ENCODE data around the gene MSL1. TPM values are rescaled to one million over a fixed set of nuclear protein-coding genes. Genes with fewer than 3 reads are reported as not detected.
A peak's percentile ranks its signal among the peaks of the same experiment; 100 is the strongest.

Gene MSL1
- total RNA-seq, 2 experiments from 2014 or later = 95.4 to 97.1 TPM

DNA sequence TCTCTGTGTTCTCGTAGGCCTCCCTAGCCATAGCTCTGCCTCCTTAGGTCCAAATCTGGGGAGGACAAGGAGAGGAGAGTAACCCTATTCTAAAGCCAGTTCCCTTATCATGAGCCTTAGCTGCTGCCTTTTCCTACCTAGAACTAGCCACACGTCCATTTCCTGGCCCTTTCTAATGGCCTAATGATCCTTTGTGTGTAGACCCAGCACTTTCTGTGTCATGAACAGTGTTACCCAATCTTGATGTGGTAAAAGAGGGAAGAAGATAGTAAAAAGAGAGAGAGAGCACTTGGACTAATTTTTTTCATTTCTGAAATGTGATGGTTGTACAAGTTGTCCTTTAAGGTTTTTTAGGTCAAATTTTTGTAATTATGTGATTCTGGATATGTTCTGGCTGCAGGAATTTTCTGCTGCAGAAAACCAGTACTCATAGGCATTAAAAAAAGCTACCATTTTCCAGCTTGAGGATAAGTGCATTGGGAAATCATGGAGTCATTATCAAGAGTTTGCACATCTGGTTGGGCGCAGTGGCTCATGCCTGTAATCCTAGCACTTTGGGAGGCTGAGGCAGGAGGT is 36.8 kb downstream of the MSL1 start:
- H3K4me3 Mint-ChIP-seq = no peak overlapping the region
- H3K27ac Mint-ChIP-seq = no peak overlapping the region
- peaks cover 11% of the 10 kb centered on the region for H3K4me1 Mint-ChIP-seq
- ChIA-PET POLR2A (no interaction called here), CTCF (interaction anchor here (0.6 to 1.4 kb wide), 4 partner anchors 10 to 27 kb away, joined by 3 to 4 read pairs (median 3); no protein-coding TSS in a partner anchor)
- H3K27me3 Mint-ChIP-seq = no peaks in the 10 kb centered on the region
- no peaks in the 10 kb centered on the region for H3K9me3 Mint-ChIP-seq
- peaks cover 38% of the 10 kb centered on the region for H3K36me3 Mint-ChIP-seq (ENCODE audit: low read depth)
- DNase-seq = no peak

DNA sequence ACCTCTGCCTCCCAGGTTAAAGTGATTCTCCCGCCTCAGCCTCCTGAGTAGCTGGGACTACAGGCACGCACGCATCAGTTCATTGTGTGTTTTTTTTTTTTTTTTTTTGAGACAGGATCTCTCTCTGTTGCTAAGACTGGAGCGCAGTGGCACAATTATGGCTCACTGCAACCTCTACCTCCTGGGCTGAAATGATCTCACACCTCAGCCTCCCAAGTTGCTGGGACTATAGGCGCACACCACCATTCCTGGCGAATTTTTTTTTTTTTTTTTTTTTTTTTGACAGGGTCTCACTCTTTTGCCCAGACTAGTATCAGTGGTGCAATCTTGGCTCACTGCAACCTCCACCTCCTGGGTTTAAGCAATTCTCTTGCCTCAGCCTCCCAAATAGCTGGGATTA is 37.7 kb downstream of the MSL1 start:
- POLR2A ChIA-PET = no interaction called here
- H3K4me3 Mint-ChIP-seq = no peak overlapping the region
- peaks cover 10% of the 10 kb centered on the region for H3K4me1 Mint-ChIP-seq
- peaks cover 35% of the 10 kb centered on the region for H3K36me3 Mint-ChIP-seq (ENCODE audit: low read depth)
- no peak for DNase-seq
- no peaks in the 10 kb centered on the region for H3K9me3 Mint-ChIP-seq
- H3K27ac Mint-ChIP-seq = no peak overlapping the region
- no peaks in the 10 kb centered on the region for H3K27me3 Mint-ChIP-seq
- CTCF ChIA-PET = no interaction called here

- Mint-ChIP-seq H3K27ac (peak overlapping the region; percentile 57), H3K36me3 (ENCODE audit: low read depth) (peaks cover 60% of the 10 kb centered on the region), H3K4me1 (peaks cover 6% of the 10 kb centered on the region), H3K27me3 (no peaks in the 10 kb centered on the region), H3K9me3 (no peaks in the 10 kb centered on the region), H3K4me3 (no peak overlapping the region)
- no peak for DNase-seq
- ChIA-PET POLR2A (interaction anchor here (1.0 to 1.6 kb wide), 2 partner anchors 12 to 55 kb away, joined by 4 to 7 read pairs; no protein-coding TSS in a partner anchor), CTCF (interaction anchor here (0.8 to 3.8 kb wide), 15 partner anchors 8 to 146 kb away, joined by 3 to 28 read pairs (median 4); partner anchors contain the start of genes CASC3 and RAPGEFL1)
Observed at GRCh38 chr17:40167685-40168261, 46.0 kb downstream of the MSL1 start.

DNA sequence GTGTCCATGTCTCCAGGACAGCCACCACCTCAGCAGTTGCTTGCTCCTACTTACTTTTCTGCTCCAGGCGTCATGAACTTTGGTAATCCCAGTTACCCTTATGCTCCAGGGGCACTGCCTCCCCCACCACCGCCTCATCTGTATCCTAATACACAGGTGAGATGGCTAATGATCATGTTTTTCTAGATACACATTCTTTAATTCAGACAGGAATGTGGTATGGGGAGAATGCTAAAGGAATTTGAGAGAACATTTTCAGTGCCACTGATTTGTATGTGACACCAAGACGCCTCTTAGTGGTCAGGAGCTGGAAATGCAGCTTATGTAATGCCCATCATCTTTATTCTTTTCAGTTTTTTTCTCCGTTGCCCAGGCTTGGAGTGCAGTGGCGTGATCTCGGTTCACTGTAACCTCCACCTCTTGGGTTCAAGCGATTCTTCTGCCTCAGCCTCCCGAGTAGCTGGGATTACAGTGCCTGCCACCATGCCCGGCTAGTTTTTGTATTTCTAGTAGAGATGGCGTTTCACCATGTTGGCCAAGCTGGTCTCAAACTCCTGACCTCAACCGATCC is 46.6 kb downstream of the MSL1 start:
- Mint-ChIP-seq H3K4me3 (no peak overlapping the region), H3K27me3 (no peaks in the 10 kb centered on the region), H3K4me1 (peaks cover 6% of the 10 kb centered on the region), H3K27ac (peak overlapping the region; percentile 20), H3K9me3 (no peaks in the 10 kb centered on the region), H3K36me3 (ENCODE audit: low read depth) (peaks cover 60% of the 10 kb centered on the region)
- peak; percentile 53 for DNase-seq
- ChIA-PET CTCF (interaction anchor here (0.7 to 3.8 kb wide), 19 partner anchors 8 to 147 kb away, joined by 3 to 28 read pairs (median 4); partner anchors contain the start of genes CASC3, RAPGEFL1 and WIPF2), POLR2A (interaction anchor here (1.0 to 1.6 kb wide), 2 partner anchors 13 to 55 kb away, joined by 4 to 7 read pairs; no protein-coding TSS in a partner anchor)

GRCh38 chr17:40170325-40170724 is 48.6 kb downstream of the MSL1 start:
- Mint-ChIP-seq H3K9me3 (no peaks in the 10 kb centered on the region), H3K27me3 (no peaks in the 10 kb centered on the region), H3K27ac (no peak overlapping the region), H3K4me1 (peaks cover 6% of the 10 kb centered on the region), H3K36me3 (ENCODE audit: low read depth) (peaks cover 59% of the 10 kb centered on the region), H3K4me3 (no peak overlapping the region)
- ChIA-PET POLR2A (interaction anchor here (0.5 kb wide), 1 partner anchor 60 kb away, joined by 3 read pairs; no protein-coding TSS in a partner anchor), CTCF (interaction anchor here (0.6 to 1.4 kb wide), 5 partner anchors 9 to 157 kb away, joined by 3 to 4 read pairs (median 3); partner anchors contain the start of gene CASC3)
- no peak for DNase-seq

DNA sequence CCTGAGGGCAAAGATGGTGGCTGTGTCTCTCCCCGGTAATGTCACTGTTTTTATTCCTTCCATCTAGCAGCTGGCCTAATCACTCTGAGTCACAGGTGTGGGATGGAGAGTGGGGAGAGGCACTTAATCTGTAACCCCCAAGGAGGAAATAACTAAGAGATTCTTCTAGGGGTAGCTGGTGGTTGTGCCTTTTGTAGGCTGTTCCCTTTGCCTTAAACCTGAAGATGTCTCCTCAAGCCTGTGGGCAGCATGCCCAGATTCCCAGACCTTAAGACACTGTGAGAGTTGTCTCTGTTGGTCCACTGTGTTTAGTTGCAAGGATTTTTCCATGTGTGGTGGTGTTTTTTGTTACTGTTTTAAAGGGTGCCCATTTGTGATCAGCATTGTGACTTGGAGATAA is 50.0 kb downstream of the MSL1 start:
- CTCF ChIA-PET = no interaction called here
- Mint-ChIP-seq H3K9me3 (no peaks in the 10 kb centered on the region), H3K27ac (no peak overlapping the region)

DNA sequence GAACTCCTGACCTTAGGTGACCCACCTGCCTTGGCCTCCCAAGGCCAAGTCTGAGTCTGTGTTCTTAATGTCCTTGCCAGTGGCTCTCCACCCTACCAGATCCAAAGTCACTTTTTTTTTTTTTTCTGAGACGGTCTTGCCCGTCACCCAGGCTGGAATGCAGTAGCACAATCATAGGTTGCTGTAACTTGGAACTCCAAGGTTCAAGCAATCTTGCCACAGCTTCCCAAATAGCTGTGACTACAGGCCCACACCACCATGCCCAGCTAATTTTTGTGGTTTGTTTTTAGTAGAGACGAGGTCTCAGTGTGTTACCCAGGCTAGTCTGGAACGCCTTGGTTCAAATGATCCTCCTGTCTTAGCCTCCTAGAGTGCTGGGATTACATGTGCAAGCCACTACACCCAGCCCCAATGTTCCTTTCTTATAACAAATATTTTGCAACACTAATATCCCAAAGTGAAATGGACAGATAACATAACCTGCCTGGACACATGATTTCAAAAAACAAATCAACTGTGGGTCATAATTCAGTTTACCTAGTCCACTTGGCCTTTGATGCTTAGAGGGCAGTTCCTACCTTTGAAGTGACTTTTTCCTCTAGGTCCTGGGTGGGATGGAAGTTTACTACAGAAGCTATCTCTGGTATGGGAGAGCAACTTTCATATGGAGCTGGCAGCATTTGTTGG is 51.5 kb downstream of the MSL1 start:
- H3K9me3 Mint-ChIP-seq = no peaks in the 10 kb centered on the region
- peaks cover 10% of the 10 kb centered on the region for H3K4me1 Mint-ChIP-seq
- no peak for DNase-seq
- H3K4me3 Mint-ChIP-seq = no peak overlapping the region
- H3K27ac Mint-ChIP-seq = no peak overlapping the region
- CTCF ChIA-PET = interaction anchor here (0.6 to 0.9 kb wide), 2 partner anchors 25 to 60 kb away, joined by 3 to 4 read pairs; no protein-coding TSS in a partner anchor
- POLR2A ChIA-PET = no interaction called here
- no peaks in the 10 kb centered on the region for H3K27me3 Mint-ChIP-seq
- peaks cover 44% of the 10 kb centered on the region for H3K36me3 Mint-ChIP-seq (ENCODE audit: low read depth)

More for the DNA sequence above, 50.0 kb downstream of the MSL1 start:
- Mint-ChIP-seq H3K4me3 (no peak overlapping the region), H3K36me3 (ENCODE audit: low read depth) (peaks cover 54% of the 10 kb centered on the region), H3K4me1 (peaks cover 7% of the 10 kb centered on the region), H3K27me3 (no peaks in the 10 kb centered on the region)
- POLR2A ChIA-PET = no interaction called here
- DNase-seq = no peak

- Mint-ChIP-seq H3K36me3 (ENCODE audit: low read depth) (peaks cover 38% of the 10 kb centered on the region), H3K27ac (no peak overlapping the region), H3K9me3 (no peaks in the 10 kb centered on the region), H3K27me3 (no peaks in the 10 kb centered on the region), H3K4me3 (no peak overlapping the region), H3K4me1 (peaks cover 6% of the 10 kb centered on the region)
- CTCF ChIA-PET = interaction anchor here (0.6 to 0.9 kb wide), 2 partner anchors 25 to 61 kb away, joined by 3 to 4 read pairs; no protein-coding TSS in a partner anchor
- no peak for DNase-seq
- POLR2A ChIA-PET = interaction anchor here (0.7 kb wide), 1 partner anchor 70 kb away, joined by 3 read pairs; no protein-coding TSS in a partner anchor
Observed at GRCh38 chr17:40173778-40174135, 52.0 kb downstream of the MSL1 start.

- CTCF ChIA-PET = interaction anchor here (0.5 to 3.7 kb wide), 6 partner anchors 16 to 1229 kb away, joined by 3 to 21 read pairs (median 3); partner anchors contain the start of gene MED1
- peaks cover 32% of the 10 kb centered on the region for H3K36me3 Mint-ChIP-seq (ENCODE audit: low read depth)
- H3K4me1 Mint-ChIP-seq = peaks cover 6% of the 10 kb centered on the region
- H3K27ac Mint-ChIP-seq = no peak overlapping the region
- H3K27me3 Mint-ChIP-seq = no peaks in the 10 kb centered on the region
- no peaks in the 10 kb centered on the region for H3K9me3 Mint-ChIP-seq
- POLR2A ChIA-PET = interaction anchor here (0.5 to 0.7 kb wide), 2 partner anchors 71 to 165 kb away, joined by 3 read pairs; no protein-coding TSS in a partner anchor
- DNase-seq = no peak
- H3K4me3 Mint-ChIP-seq = no peak overlapping the region
Observed at GRCh38 chr17:40174514-40174913, 52.7 kb downstream of the MSL1 start.

DNA sequence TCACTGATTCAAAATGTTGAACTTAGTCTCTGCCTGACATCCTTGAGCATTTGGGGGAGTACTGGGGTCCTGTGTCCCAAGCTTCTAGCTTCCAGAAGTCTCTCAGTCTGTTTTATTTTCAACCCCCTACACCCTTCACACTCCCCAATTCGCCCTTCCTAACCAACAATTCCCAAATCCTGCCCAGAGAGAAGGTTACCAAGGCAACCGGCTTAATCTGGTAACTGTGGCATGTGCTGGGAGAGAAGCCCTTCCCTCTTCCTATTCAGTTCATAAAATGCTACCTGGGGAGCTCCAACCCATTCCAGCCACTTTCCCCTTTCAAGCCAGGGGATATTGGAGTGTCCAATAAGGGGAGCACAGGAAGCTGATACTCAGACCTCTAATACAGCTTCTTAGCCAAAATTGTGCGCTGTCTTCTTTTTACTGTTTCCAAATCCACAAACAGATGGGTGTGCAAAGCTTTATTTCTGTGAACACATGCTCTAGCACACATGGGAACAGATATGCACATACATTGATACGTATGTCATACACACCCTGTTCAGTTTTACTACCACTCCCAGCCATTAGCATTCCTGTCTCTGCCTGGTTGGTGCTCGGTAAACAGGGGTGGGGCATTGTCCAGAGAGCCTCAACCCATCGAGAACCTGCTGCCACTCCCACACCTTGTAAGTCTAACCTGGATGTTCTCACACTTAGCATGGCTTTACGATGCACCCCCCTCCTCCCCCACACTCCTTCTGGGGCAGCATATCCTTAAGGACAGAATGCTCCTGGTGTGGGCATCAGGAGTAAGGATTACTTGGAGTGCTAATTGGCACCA is 54.4 kb downstream of the MSL1 start:
- Mint-ChIP-seq H3K4me1 (peaks cover 8% of the 10 kb centered on the region), H3K36me3 (ENCODE audit: low read depth) (peaks cover 28% of the 10 kb centered on the region), H3K4me3 (no peak overlapping the region), H3K27ac (no peak overlapping the region), H3K27me3 (no peaks in the 10 kb centered on the region), H3K9me3 (no peaks in the 10 kb centered on the region)
- ChIA-PET CTCF (interaction anchor here (1.0 to 3.7 kb wide), 6 partner anchors 8 to 1227 kb away, joined by 3 to 21 read pairs (median 4); partner anchors contain the start of gene NR1D1), POLR2A (no interaction called here)
- DNase-seq = no peak

DNA sequence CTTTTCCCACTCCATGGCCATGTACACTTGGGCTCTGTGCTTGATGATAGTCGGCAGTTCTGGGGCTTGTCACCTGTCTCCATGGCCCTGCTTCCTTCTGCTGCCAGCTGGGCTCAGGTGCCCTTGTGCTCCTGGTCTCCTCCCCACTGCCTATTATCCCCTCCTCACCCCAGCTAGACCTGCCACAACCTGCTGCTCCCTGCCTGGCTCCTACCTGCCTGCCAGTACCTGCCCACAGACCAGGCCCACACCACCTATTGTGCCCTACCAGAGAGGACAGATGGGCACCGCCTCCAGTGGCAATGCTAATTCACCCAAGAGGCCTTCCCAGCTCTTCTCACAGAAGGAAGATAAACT is 55.0 kb downstream of the MSL1 start:
- DNase-seq = no peak
- Mint-ChIP-seq H3K4me1 (peaks cover 8% of the 10 kb centered on the region), H3K4me3 (no peak overlapping the region), H3K27me3 (no peaks in the 10 kb centered on the region), H3K27ac (peak overlapping the region; percentile 60), H3K36me3 (ENCODE audit: low read depth) (peaks cover 24% of the 10 kb centered on the region), H3K9me3 (no peaks in the 10 kb centered on the region)
- CTCF ChIA-PET = interaction anchor here (1.1 to 3.7 kb wide), 4 partner anchors 8 to 76 kb away, joined by 3 to 21 read pairs (median 7); partner anchors contain the start of gene NR1D1
- POLR2A ChIA-PET = no interaction called here
